ENCODE measurements around the gene APC2. TPM values are rescaled to one million over a fixed set of nuclear protein-coding genes. Genes with fewer than 3 reads are reported as not detected.

Gene APC2
- total and polyA plus RNA-seq, 9 donors = under 0.01 to 0.28 (median 0.11) TPM; not detected in 1

DNA sequence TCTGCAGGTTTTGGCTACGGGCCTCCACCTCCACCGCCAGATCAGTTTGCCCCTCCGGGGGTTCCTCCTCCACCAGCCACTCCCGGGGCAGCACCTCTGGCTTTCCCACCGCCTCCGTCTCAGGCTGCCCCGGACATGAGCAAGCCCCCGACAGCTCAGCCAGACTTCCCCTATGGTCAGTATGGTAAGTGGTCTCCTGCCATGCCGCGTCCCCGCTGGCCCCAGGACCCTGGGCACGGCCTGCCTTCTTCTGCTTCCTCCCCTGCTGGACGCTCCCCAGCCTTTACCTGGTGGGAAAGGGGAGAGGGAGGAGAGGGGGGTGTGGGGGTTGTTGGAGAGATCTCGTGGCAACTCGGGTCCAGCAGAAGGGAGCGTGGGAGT, 17.4 kb upstream of the APC2 start:
- no peaks in the 10 kb centered on the region for H3K27me3 ChIP-seq
- no peak overlapping the region for H3K4me3 ChIP-seq
- no peaks in the 10 kb centered on the region for H3K36me3 ChIP-seq
- H3K9me3 ChIP-seq = no peaks in the 10 kb centered on the region
- TF ChIP-seq, protein P1, sequence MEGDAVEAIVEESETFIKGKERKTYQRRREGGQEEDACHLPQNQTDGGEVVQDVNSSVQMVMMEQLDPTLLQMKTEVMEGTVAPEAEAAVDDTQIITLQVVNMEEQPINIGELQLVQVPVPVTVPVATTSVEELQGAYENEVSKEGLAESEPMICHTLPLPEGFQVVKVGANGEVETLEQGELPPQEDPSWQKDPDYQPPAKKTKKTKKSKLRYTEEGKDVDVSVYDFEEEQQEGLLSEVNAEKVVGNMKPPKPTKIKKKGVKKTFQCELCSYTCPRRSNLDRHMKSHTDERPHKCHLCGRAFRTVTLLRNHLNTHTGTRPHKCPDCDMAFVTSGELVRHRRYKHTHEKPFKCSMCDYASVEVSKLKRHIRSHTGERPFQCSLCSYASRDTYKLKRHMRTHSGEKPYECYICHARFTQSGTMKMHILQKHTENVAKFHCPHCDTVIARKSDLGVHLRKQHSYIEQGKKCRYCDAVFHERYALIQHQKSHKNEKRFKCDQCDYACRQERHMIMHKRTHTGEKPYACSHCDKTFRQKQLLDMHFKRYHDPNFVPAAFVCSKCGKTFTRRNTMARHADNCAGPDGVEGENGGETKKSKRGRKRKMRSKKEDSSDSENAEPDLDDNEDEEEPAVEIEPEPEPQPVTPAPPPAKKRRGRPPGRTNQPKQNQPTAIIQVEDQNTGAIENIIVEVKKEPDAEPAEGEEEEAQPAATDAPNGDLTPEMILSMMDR (IDR thresholded peaks at IDR 0.05) = no peak
- TF ChIP-seq POLR2A (IDR thresholded peaks at IDR 0.05) = no peak
- no peak for TF ChIP-seq EP300 (IDR thresholded peaks at IDR 0.05)
- DNase-seq = no peak
- no peaks in the 10 kb centered on the region for H3K4me1 ChIP-seq (ENCODE audit: insufficient read depth)
- no peak overlapping the region for H3K27ac ChIP-seq
- WGBS, 3 donors = 81 to 83% (median 82%) methylated on average over 16 of the region's 16 CpGs
- intact Hi-C loops (cut with DNase I) = no loop called here

DNA sequence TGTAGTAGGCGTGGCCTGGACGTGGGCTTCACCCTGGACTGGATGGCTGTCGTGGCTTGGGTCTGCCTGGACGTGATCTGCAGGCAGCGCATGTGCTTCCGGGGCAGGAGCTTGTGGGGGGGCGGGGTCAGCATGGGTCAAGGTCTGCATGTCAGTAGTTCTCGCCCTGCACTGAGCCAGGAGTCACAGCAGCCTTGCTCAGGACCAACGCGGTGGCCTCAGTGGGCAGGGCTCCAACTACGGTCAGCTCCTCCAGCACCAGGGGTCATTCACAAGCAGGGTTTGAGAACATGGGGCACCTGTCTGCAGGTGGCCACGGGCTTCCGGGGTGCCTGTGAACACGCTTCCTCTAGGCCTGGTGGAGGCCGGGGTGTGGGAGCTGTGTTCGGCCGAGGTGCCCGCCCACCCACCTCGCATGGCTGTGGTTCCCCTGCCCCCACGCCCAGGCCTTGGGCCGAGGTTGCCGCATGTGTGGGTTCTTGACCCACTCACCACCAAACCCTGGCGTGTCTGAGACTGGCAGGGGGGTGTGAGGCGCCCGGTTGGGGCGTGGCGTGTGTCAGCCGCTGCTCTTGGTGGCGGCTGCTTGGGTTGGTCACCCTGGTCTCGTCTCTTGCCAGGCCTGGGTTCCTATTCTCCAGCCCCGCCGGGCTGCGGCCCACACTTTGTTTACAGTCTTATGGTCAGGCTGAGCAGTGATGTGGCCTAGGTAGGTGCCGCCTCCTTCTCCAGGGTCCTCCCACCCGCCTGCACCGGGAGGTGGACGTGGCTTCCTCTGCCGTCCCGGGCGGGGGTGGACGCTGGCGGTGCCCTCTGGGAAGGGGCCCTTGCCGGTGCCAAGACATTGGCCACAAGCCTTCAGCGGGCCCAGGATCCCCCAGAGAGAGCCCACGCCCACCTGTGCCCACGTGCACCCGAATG, 16.5 kb upstream of the APC2 start:
- no peaks in the 10 kb centered on the region for H3K36me3 ChIP-seq
- intact Hi-C loops (cut with DNase I) = no loop called here

DNA sequence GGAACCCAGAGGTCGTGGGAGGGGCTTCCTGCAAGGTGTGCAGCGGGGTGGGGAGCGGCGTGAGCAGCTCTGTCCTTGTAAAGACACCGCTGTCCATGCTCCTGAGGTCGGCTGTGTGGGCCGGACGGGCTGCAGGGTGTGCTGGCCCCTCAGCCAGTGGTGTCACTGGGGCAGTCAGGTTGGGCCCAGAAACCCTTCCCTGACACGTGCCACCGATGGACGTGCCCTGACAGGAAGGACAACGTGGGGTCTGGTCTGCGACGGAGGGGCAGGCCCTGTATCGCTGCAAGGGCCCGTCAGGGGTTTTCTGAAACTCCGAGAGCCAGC, 15.9 kb upstream of the APC2 start:
- no peak for TF ChIP-seq POLR2A (IDR thresholded peaks at IDR 0.05)
- no peak for TF ChIP-seq EP300 (IDR thresholded peaks at IDR 0.05)
- TF ChIP-seq, protein P1 (IDR thresholded peaks at IDR 0.05) = no peak
- intact Hi-C loops (cut with DNase I) = no loop called here
- no peak for DNase-seq
- 85 to 93% (median 88%) methylated on average over 12 to 17 of the region's 17 CpGs for WGBS, 3 donors
- Histone ChIP-seq H3K9me3 (no peaks in the 10 kb centered on the region), H3K36me3 (no peaks in the 10 kb centered on the region), H3K27ac (no peak overlapping the region), H3K4me3 (no peak overlapping the region), H3K4me1 (ENCODE audit: insufficient read depth) (no peaks in the 10 kb centered on the region), H3K27me3 (no peaks in the 10 kb centered on the region)

More for the DNA sequence above, 16.5 kb upstream of the APC2 start:
- WGBS, 3 donors = 73 to 79% (median 74%) methylated on average over 34 to 47 of the region's 47 CpGs
- H3K9me3 ChIP-seq = no peaks in the 10 kb centered on the region
- TF ChIP-seq POLR2A (IDR thresholded peaks at IDR 0.05) (no peak), EP300 (IDR thresholded peaks at IDR 0.05) (no peak)
- TF ChIP-seq, protein P1 (IDR thresholded peaks at IDR 0.05) = no peak
- no peak for DNase-seq
- no peak overlapping the region for H3K4me3 ChIP-seq
- no peaks in the 10 kb centered on the region for H3K27me3 ChIP-seq
- H3K4me1 ChIP-seq (ENCODE audit: insufficient read depth) = no peaks in the 10 kb centered on the region
- no peak overlapping the region for H3K27ac ChIP-seq

DNA sequence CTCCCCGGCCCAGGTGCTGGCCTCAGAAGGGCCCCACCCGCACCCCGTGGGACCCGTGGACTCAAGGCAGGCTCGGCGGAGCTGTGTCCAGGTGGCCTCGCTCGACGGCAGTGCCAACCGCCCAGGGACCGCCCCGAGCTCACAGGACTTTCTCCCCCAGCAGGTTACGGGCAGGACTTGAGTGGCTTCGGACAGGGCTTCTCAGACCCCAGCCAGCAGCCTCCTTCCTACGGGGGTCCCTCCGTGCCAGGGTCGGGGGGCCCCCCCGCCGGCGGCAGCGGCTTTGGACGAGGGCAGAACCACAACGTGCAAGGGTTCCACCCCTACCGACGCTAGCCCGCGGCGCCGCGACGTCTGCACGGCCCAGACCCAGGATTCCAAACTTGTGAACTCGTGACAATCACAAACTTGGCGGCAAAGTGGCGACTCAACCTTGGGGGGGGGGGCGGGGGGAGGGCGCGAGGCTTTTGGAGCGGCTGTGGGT, 15.3 kb upstream of the APC2 start:
- Histone ChIP-seq H3K9me3 (no peaks in the 10 kb centered on the region), H3K27ac (no peak overlapping the region), H3K4me3 (no peak overlapping the region), H3K27me3 (no peaks in the 10 kb centered on the region), H3K4me1 (ENCODE audit: insufficient read depth) (peaks cover 6% of the 10 kb centered on the region), H3K36me3 (no peaks in the 10 kb centered on the region)
- 59 to 75% (median 70%) methylated on average over 36 to 39 of the region's 39 CpGs for WGBS, 3 donors
- no peak for TF ChIP-seq EP300 (IDR thresholded peaks at IDR 0.05)
- intact Hi-C loops (cut with DNase I) = no loop called here
- DNase-seq = no peak

DNA sequence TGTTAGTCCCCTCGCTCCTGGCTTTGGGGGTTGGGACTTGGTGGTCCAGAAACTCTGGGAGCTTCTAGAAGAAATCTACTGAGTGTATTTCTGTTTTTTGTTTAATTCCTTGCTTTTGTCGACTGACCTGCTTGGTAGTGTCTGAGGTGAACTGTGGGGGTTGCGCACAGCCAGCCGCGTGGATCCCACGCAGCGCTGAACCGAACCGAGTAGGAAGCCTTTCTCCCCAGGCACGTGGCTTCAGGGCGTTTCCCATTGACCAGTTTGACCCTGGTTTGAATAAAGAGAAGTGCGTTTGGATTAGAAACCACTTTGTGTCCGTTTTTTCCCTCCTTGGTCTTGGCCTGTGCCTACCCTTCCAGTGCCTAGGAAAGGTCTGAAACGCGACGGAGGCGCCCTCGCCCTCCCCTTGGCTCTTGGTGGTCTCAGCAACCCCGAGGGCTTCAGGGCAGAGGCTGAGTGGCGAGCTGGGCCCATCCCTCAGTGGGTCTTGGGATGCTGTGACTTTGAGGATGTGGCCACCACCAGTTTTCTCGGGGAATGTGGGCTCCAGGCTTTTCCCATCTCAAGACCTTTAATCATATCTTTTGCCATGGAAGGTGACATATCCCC, 14.4 kb upstream of the APC2 start:
- WGBS, 3 donors = 80 to 85% (median 83%) methylated on average over 21 of the region's 21 CpGs
- no peak overlapping the region for H3K27ac ChIP-seq
- TF ChIP-seq EP300 (IDR thresholded peaks at IDR 0.05) = no peak
- peaks cover 6% of the 10 kb centered on the region for H3K4me1 ChIP-seq (ENCODE audit: insufficient read depth)
- H3K9me3 ChIP-seq = no peaks in the 10 kb centered on the region
- H3K27me3 ChIP-seq = no peaks in the 10 kb centered on the region
- intact Hi-C loops (cut with DNase I) = no loop called here
- H3K4me3 ChIP-seq = no peak overlapping the region
- no peak for DNase-seq
- no peaks in the 10 kb centered on the region for H3K36me3 ChIP-seq

Data from ovary (tissue), 9 donors.